Gastrocnemius medialis (tissue), 4 donors: ENCODE results near the gene HRH2. TPM values are rescaled to one million over a fixed set of nuclear protein-coding genes. Genes with fewer than 3 reads are reported as not detected.

Source experiments
- ATAC-seq, 2 donors: fragments of 150-250 bp; one replicate each; pipeline ENCODE4 v1.9.1; 2016
- DNase-seq, 2 donors: peaks; one replicate each; pipeline ENCODE4 v3.0.0-alpha.2; 2019
- H3K27ac ChIP-seq, 4 donors: fragments of 200-600 bp; sonication (generic); 1 replicate in 1 of 4; 2 replicates in 3 of 4; pipeline ENCODE4 v1.5.1; 2016 to 2018; ENCODE audit warnings: mild to moderate bottlenecking in 2 of 4, moderate library complexity in 1 of 4
- H3K27me3 ChIP-seq, 3 donors: fragments of 200-600 bp; sonication (generic) in 2 of 3; 1 replicate in 1 of 3; 2 replicates in 2 of 3; pipeline versions ENCODE4 v1.5.1 to v1.6.0; 2016 to 2019; ENCODE audit warnings: mild to moderate bottlenecking in 1 of 3, moderate library complexity in 1 of 3
- H3K36me3 ChIP-seq, 2 donors: fragments of 200-600 bp; sonication (generic) in 1 of 2; one replicate each; pipeline ENCODE4 v1.5.1; 2017 to 2018
- H3K4me1 ChIP-seq, 2 donors: fragments of 200-600 bp; sonication (generic) in 1 of 2; one replicate each; pipeline ENCODE4 v1.5.1; 2016 to 2017; ENCODE audit warnings: mild to moderate bottlenecking in 2 of 2
- H3K4me3 ChIP-seq, 4 donors: fragments of 200-600 bp; sonication (generic) in 3 of 4; 1 replicate in 1 of 4; 2 replicates in 3 of 4; pipeline ENCODE4 v1.5.1; 2016 to 2019; ENCODE audit warnings: mild to moderate bottlenecking in 2 of 4
- H3K9me3 ChIP-seq, 3 donors: fragments of 200-600 bp; sonication (generic) in 2 of 3; 1 replicate in 1 of 3; 2 replicates in 2 of 3; pipeline ENCODE4 v1.5.1; 2016 to 2019
- CTCF ChIP-seq, 5 experiments: fragments of 450-650 bp in 3 of 5; fragments of 200-600 bp in 2 of 5; sonication (generic) in 2 of 5; IDR thresholded peaks in 4 of 5; conservative IDR thresholded peaks in 1 of 5; 1 replicate in 4 of 5; 2 replicates in 1 of 5; pipeline ENCODE4 v1.5.1; 2016 to 2019; ENCODE audit warnings: antibody characterized with exemption in 5 of 5, mild to moderate bottlenecking in 3 of 5, moderate library complexity in 3 of 5
- POLR2A ChIP-seq, 2 donors: fragments of 450-650 bp; IDR thresholded peaks; one replicate each; pipeline ENCODE4 v1.6.1; 2017; ENCODE audit warnings: antibody characterized with exemption in 2 of 2, mild to moderate bottlenecking in 2 of 2, moderate library complexity in 2 of 2
- in situ Hi-C, 4 donors: fragments of 200-750 bp; cut with MboI; loops; one replicate each; pipeline versions ENCODE4 v1.15.0 to v1.8.0; 2017; ENCODE audit warnings: low sequenced_read_pairs in 4 of 4
- intact Hi-C: fragments of 100-400 bp; cut with DNase I; formaldehyde crosslinking; loops from one replicate; pipeline ENCODE4 v1.15.1; 2023; ENCODE audit warnings: low total_unique reads
- total RNA-seq, 4 donors: library from RNA; depleted of rRNA; stranded (reverse); fragments of >200 nt; gene quantifications; one replicate each; pipeline versions ENCODE4 v1.1.0 to v1.2.3, GENCODE V29; 2016

Gene HRH2
- total RNA-seq, 4 donors from 2014 or later = 0.44 to 1.6 (median 0.76) TPM

GRCh38 chr5:175689147-175689991 lies 31.5 kb downstream of the HRH2 start:
- peak; percentile 45 to 57 for DNase-seq
- Histone ChIP-seq H3K27me3 (no peaks in the 10 kb centered on the region), H3K9me3 (no peaks in the 10 kb centered on the region), H3K4me1 (peaks cover 0 to 5% of the 10 kb centered on the region in 2 donors), H3K36me3 (no peaks in the 10 kb centered on the region), H3K27ac (no peak overlapping the region), H3K4me3 (no peak overlapping the region)
- TF ChIP-seq POLR2A (IDR thresholded peaks at IDR 0.05) = no peak
- TF ChIP-seq CTCF (IDR thresholded peaks at IDR 0.05 in 4 of 5, conservative IDR thresholded peaks at IDR 0.05 in 1 of 5) = no peak
- intact Hi-C loops (no loop called here), in situ Hi-C loops (no loop called here)
- peak; percentile 47 to 56 for ATAC-seq

GRCh38 chr5:175690025-175690424 lies 32.2 kb downstream of the HRH2 start:
- no peak overlapping the region for H3K4me3 ChIP-seq
- intact Hi-C loops = no loop called here
- no peak overlapping the region for H3K27ac ChIP-seq
- H3K27me3 ChIP-seq = no peaks in the 10 kb centered on the region
- peaks cover 0 to 5% of the 10 kb centered on the region in 2 donors for H3K4me1 ChIP-seq
- in situ Hi-C loops = no loop called here
- no peak for DNase-seq
- no peak for ATAC-seq
- H3K36me3 ChIP-seq = no peaks in the 10 kb centered on the region
- no peak for TF ChIP-seq POLR2A (IDR thresholded peaks at IDR 0.05)
- TF ChIP-seq CTCF (IDR thresholded peaks at IDR 0.05 in 4 of 5, conservative IDR thresholded peaks at IDR 0.05 in 1 of 5) = no peak
- no peaks in the 10 kb centered on the region for H3K9me3 ChIP-seq

GRCh38 chr5:175690586-175690985 lies 32.7 kb downstream of the HRH2 start:
- no peaks in the 10 kb centered on the region for H3K27me3 ChIP-seq
- no peak for DNase-seq
- in situ Hi-C loops (no loop called here), intact Hi-C loops (no loop called here)
- no peak for ATAC-seq
- no peaks in the 10 kb centered on the region for H3K36me3 ChIP-seq
- H3K27ac ChIP-seq = no peak overlapping the region
- TF ChIP-seq POLR2A (IDR thresholded peaks at IDR 0.05) (no peak), CTCF (IDR thresholded peaks at IDR 0.05 in 4 of 5, conservative IDR thresholded peaks at IDR 0.05 in 1 of 5) (no peak)
- no peaks in the 10 kb centered on the region for H3K9me3 ChIP-seq
- H3K4me3 ChIP-seq = no peak overlapping the region
- H3K4me1 ChIP-seq = peaks cover 0 to 5% of the 10 kb centered on the region in 2 donors

- Histone ChIP-seq H3K27ac (no peak overlapping the region), H3K9me3 (no peaks in the 10 kb centered on the region), H3K27me3 (no peaks in the 10 kb centered on the region), H3K4me1 (peaks cover 0 to 2% of the 10 kb centered on the region in 2 donors), H3K4me3 (no peak overlapping the region), H3K36me3 (no peaks in the 10 kb centered on the region)
- TF ChIP-seq POLR2A (IDR thresholded peaks at IDR 0.05) (no peak), CTCF (IDR thresholded peaks at IDR 0.05 in 4 of 5, conservative IDR thresholded peaks at IDR 0.05 in 1 of 5) (no peak)
- no peak for DNase-seq
- intact Hi-C loops (no loop called here), in situ Hi-C loops (no loop called here)
- no peak for ATAC-seq
Observed at GRCh38 chr5:175691761-175692160, 33.9 kb downstream of the HRH2 start.
